Hippocampal formation (tissue), 2 donors: Measurements from ENCODE around the gene SNF8.
A peak's percentile ranks its signal among the peaks of the same experiment; 100 is the strongest.
"Not testable (repeated sequence)": the region's sequence is repeated elsewhere in the genome, so short reads cannot be mapped to it uniquely, and the experiment has no call there.

Experiments
- DNase-seq, 2 donors: peaks; one replicate each; lab custom pipeline; 2025; lab: John Stamatoyannopoulos, UW

SNF8 gene

GRCh38 chr17:48944515-48945260 lies at the start of gene SNF8:
SNF8 (minus strand) TSS chr17:48944842; CDS start chr17:48944734, 108 bp downstream.
- DNase-seq: peak; percentile 68 to 83

GRCh38 chr17:48993951-48994350 lies 49.3 kb upstream of the SNF8 start:
- no peak for DNase-seq

- no peak for DNase-seq
Observed at GRCh38 chr17:48993305-48993704, 48.7 kb upstream of the SNF8 start.

- no peak for DNase-seq
Observed at GRCh38 chr17:48992444-48992843, 47.8 kb upstream of the SNF8 start.

- DNase-seq: no peak
Observed at GRCh38 chr17:48990882-48991357, 46.3 kb upstream of the SNF8 start.

- no peak for DNase-seq
Observed at GRCh38 chr17:48989100-48989499, 44.5 kb upstream of the SNF8 start.

GRCh38 chr17:48985436-48986245 lies 41.0 kb upstream of the SNF8 start:
- no peak for DNase-seq

GRCh38 chr17:48981927-48982539 lies 37.4 kb upstream of the SNF8 start:
- DNase-seq: no peak

GRCh38 chr17:48973806-48974205 lies 29.2 kb upstream of the SNF8 start:
- DNase-seq: no peak

GRCh38 chr17:48972749-48973097 lies 28.1 kb upstream of the SNF8 start:
- DNase-seq: no peak

- no peak for DNase-seq
Observed at GRCh38 chr17:48970865-48971687, 26.4 kb upstream of the SNF8 start.

- DNase-seq: no peak
Observed at GRCh38 chr17:48970224-48970623, 25.6 kb upstream of the SNF8 start.

GRCh38 chr17:48961516-48962233 lies 17.0 kb upstream of the SNF8 start:
- DNase-seq: no peak

- DNase-seq: no peak
Observed at GRCh38 chr17:48960834-48961515, 16.3 kb upstream of the SNF8 start.

GRCh38 chr17:48954300-48954755 lies 9.7 kb upstream of the SNF8 start:
- DNase-seq: no peak

- no peak for DNase-seq
Observed at GRCh38 chr17:48952904-48953303, 8.3 kb upstream of the SNF8 start.

- no peak for DNase-seq
Observed at GRCh38 chr17:48951572-48951971, 6.9 kb upstream of the SNF8 start.

- not testable (repeated sequence) for DNase-seq
Observed at GRCh38 chr17:48945261-48945651, 614 bp upstream of the SNF8 start.

- no peak for DNase-seq
Observed at GRCh38 chr17:48933035-48933434, 11.6 kb downstream of the SNF8 start.

- no peak for DNase-seq
Observed at GRCh38 chr17:48930435-48930873, 14.2 kb downstream of the SNF8 start.

- no peak for DNase-seq
Observed at GRCh38 chr17:48929812-48930165, 14.9 kb downstream of the SNF8 start.
